B cell (primary cell): ENCODE results near the gene CCR2.

Experiments
- CTCF ChIP-seq: fragments of 200-600 bp; IDR thresholded peaks from one replicate; pipeline ENCODE4 v1.8.0; 2022; ENCODE audit warnings: antibody characterized with exemption, mild to moderate bottlenecking
- EZH2 ChIP-seq: IDR thresholded peaks from 2 replicates; pipeline ENCODE4 v1.6.1; 2012; ENCODE audit warnings: borderline replicate concordance, low read depth, mild to moderate bottlenecking, moderate library complexity, low read length; ENCODE audit not compliant: insufficient read depth, poor library complexity, severe bottlenecking

GRCh38 chr3:46383211-46383950 lies 29.5 kb downstream of the CCR2 start:
- no peak for TF ChIP-seq CTCF
- TF ChIP-seq EZH2 = no peak
